ENCODE data around the gene GABBR2.

DNA sequence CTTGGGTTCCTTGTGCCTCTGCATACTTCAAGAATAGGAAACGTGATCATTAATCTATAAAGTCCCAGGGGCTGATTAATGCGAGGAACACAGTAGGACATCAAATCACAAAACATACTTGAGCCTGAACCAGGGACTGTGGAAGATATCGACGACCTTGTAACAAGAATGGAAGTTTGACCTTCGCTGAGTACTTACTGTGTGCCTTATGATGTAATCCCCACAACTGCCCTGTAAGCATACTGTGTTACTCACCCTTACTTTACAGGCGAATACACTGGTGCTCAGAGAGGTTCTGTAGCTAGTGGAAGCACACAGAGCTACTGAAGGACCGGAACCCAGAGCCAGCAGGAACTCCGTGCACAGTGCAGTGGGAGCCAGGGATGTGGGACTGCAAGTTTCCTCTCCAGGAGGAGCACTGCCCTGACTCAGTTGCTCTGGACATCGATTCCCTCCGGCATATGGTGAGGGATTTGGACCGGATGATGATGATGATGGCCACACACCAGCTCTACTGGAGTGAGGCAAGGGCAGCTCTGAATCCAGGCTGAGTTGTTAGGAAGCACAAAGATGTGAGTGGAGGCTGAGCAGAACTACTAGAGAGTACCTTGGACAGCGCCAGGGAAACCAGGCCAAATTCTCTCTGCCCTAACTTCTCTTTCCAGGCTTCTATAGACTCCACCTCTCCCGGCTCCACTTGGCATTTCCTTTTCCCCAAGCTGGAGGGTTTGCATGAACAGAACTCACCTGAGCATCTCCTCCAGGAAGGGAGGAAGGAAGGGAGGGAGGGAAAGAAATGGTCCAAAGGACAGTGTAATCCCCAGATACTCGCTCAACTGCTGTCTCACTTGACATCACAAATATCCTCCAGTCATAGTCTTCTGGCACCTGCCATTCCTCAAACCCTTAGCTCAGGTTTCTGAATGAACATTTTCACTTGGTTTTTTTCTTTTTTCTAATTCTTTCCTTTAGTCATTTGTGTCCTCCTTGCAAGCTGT lies 1.5 kb upstream of the GABBR2 start:
- TF ChIP-seq, protein P1, sequence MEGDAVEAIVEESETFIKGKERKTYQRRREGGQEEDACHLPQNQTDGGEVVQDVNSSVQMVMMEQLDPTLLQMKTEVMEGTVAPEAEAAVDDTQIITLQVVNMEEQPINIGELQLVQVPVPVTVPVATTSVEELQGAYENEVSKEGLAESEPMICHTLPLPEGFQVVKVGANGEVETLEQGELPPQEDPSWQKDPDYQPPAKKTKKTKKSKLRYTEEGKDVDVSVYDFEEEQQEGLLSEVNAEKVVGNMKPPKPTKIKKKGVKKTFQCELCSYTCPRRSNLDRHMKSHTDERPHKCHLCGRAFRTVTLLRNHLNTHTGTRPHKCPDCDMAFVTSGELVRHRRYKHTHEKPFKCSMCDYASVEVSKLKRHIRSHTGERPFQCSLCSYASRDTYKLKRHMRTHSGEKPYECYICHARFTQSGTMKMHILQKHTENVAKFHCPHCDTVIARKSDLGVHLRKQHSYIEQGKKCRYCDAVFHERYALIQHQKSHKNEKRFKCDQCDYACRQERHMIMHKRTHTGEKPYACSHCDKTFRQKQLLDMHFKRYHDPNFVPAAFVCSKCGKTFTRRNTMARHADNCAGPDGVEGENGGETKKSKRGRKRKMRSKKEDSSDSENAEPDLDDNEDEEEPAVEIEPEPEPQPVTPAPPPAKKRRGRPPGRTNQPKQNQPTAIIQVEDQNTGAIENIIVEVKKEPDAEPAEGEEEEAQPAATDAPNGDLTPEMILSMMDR (IDR thresholded peaks at IDR 0.05): no peak
- no peak for TF ChIP-seq POLR2A (IDR thresholded peaks at IDR 0.05)
